Endothelial cell (in vitro differentiated cells): ENCODE measurements around the gene KIF21A. TPM values are rescaled to one million over a fixed set of nuclear protein-coding genes. Genes with fewer than 3 reads are reported as not detected.

ENCODE experiments used
- DNase-seq: peaks from one replicate; pipeline ENCODE4 v3.0.0; 2021; ENCODE audit warnings: low spot score
- H3K27ac Mint-ChIP-seq: one replicate; pipeline ENCODE4 v1.8.0; 2021; ENCODE audit warnings: mixed read lengths, inconsistent platforms; ENCODE audit not compliant: unreplicated experiment
- H3K27me3 Mint-ChIP-seq: one replicate; pipeline ENCODE4 v1.8.0; 2021; ENCODE audit warnings: mild to moderate bottlenecking, moderate library complexity, mixed read lengths, inconsistent platforms; ENCODE audit not compliant: unreplicated experiment
- H3K36me3 Mint-ChIP-seq: one replicate; pipeline ENCODE4 v1.8.0; 2021; ENCODE audit warnings: mild to moderate bottlenecking, low read depth, mixed read lengths, inconsistent platforms; ENCODE audit not compliant: unreplicated experiment
- H3K4me1 Mint-ChIP-seq: one replicate; pipeline ENCODE4 v1.8.0; 2021; ENCODE audit warnings: mild to moderate bottlenecking, mixed read lengths, inconsistent platforms; ENCODE audit not compliant: unreplicated experiment
- H3K4me3 Mint-ChIP-seq: one replicate; pipeline ENCODE4 v1.8.0; 2021; ENCODE audit warnings: mild to moderate bottlenecking, mixed read lengths, inconsistent platforms; ENCODE audit not compliant: unreplicated experiment
- H3K9me3 Mint-ChIP-seq: one replicate; pipeline ENCODE4 v1.8.0; 2021; ENCODE audit warnings: mixed read lengths, inconsistent platforms; ENCODE audit not compliant: unreplicated experiment
- CTCF ChIP-seq: fragments of 200-600 bp; sonication (generic); IDR thresholded peaks from one replicate; pipeline ENCODE4 v1.5.0; 2021; ENCODE audit warnings: antibody characterized with exemption; ENCODE audit not compliant: unreplicated experiment
- total RNA-seq: library from RNA; stranded (reverse); fragmentation: NEBNext Ultra II Directional; extraction: Animal tissue kit (Norgen Biotek cat#: 25700); gene quantifications from one replicate; pipeline ENCODE4 v1.2.1, GENCODE V29; 2021; ENCODE audit not compliant: unreplicated experiment

KIF21A gene
- total RNA-seq, 1 donor from 2014 or later = 2.9 TPM

DNA sequence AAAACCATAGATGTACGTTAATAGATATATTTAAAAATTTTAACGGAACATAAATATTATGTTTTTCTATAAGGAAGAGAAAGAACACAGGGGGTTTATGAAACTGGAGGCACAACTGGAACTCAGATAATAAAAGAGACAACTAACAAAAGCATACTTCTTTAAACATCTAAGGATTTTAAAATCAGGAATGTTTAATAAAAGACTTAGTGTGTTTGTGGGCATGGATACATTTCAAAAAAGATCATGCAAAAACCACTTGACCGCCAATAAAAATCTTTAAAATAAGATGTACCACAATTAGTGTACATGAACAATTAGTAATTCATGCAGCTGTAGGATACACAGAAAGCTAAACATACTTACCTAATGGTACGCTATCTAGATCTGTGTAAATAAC is 113.0 kb downstream of the KIF21A start:
- H3K36me3 Mint-ChIP-seq = no peaks in the 10 kb centered on the region
- no peaks in the 10 kb centered on the region for H3K4me1 Mint-ChIP-seq
- no peaks in the 10 kb centered on the region for H3K9me3 Mint-ChIP-seq
- no peak for DNase-seq
- no peaks in the 10 kb centered on the region for H3K27me3 Mint-ChIP-seq
- H3K27ac Mint-ChIP-seq = no peak overlapping the region
- TF ChIP-seq CTCF = no peak
- H3K4me3 Mint-ChIP-seq = no peak overlapping the region

- H3K9me3 Mint-ChIP-seq = no peaks in the 10 kb centered on the region
- H3K36me3 Mint-ChIP-seq = no peaks in the 10 kb centered on the region
- no peak for DNase-seq
- no peaks in the 10 kb centered on the region for H3K27me3 Mint-ChIP-seq
- TF ChIP-seq CTCF = no peak
- no peaks in the 10 kb centered on the region for H3K4me1 Mint-ChIP-seq
- H3K27ac Mint-ChIP-seq = no peak overlapping the region
- H3K4me3 Mint-ChIP-seq = no peak overlapping the region
Measured at GRCh38 chr12:39329018-39329417, 113.9 kb downstream of the KIF21A start.

DNA sequence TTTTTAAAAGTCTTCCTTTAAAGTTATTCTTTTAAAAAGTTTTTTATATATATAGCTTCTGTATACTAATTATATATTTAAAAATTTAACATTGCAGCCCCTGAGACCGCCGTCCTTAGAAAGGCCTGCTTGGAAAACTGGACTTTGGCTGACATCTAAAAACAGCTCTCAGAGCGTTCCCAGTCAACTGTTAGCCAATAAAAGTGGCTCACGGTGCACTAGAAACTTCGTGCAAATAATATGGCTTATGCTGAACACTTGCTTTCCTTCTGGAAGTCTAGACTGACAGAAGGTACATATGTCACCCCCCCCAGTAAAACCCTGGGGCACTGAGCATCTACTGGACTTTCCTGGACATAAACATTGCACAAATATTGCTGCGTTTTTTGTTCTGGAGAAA is 115.0 kb downstream of the KIF21A start:
- Mint-ChIP-seq H3K9me3 (no peaks in the 10 kb centered on the region), H3K4me3 (no peak overlapping the region), H3K27me3 (no peaks in the 10 kb centered on the region), H3K4me1 (no peaks in the 10 kb centered on the region), H3K27ac (no peak overlapping the region), H3K36me3 (no peaks in the 10 kb centered on the region)
- TF ChIP-seq CTCF = no peak
- DNase-seq = no peak

GRCh38 chr12:39327510-39327909 is 115.4 kb downstream of the KIF21A start:
- no peak for TF ChIP-seq CTCF
- Mint-ChIP-seq H3K4me3 (no peak overlapping the region), H3K27ac (no peak overlapping the region), H3K27me3 (no peaks in the 10 kb centered on the region), H3K9me3 (no peaks in the 10 kb centered on the region), H3K4me1 (no peaks in the 10 kb centered on the region), H3K36me3 (no peaks in the 10 kb centered on the region)
- DNase-seq = no peak

DNA sequence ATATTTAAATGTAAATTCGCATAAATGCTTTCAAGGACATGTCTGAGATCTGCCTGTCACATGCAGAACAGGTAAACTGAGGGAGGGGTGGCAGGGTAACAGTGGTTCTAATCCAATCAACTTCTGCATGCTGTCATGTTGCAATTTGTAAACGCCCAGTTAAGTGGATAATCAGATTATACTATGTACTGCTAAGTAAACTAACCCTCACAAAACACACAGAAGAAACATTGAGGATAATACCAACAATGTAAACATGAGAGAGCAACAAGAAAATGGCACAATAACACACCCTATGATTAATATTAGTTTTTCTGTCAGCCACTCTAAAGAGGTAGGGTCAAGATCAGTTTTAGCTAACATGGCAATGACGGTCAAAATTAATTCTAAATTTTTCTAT is 123.7 kb downstream of the KIF21A start:
- no peak overlapping the region for H3K4me3 Mint-ChIP-seq
- no peak for DNase-seq
- no peak overlapping the region for H3K27ac Mint-ChIP-seq
- H3K36me3 Mint-ChIP-seq = no peaks in the 10 kb centered on the region
- H3K9me3 Mint-ChIP-seq = no peaks in the 10 kb centered on the region
- no peak for TF ChIP-seq CTCF
- no peaks in the 10 kb centered on the region for H3K4me1 Mint-ChIP-seq
- H3K27me3 Mint-ChIP-seq = no peaks in the 10 kb centered on the region
